Fibroblast of lung (primary cell): ENCODE data around the gene MAN2B2.

Source experiments
- CTCF ChIP-seq, 2 donors: IDR thresholded peaks in 1 of 2; conservative IDR thresholded peaks in 1 of 2; 1 replicate in 1 of 2; 2 replicates in 1 of 2; pipeline ENCODE4 v1.5.1; 2011 to 2012; ENCODE audit warnings: low read length in 2 of 2, control low read depth in 1 of 2, inconsistent platforms in 1 of 2, low read depth in 1 of 2, mild to moderate bottlenecking in 1 of 2
- EZH2 ChIP-seq: IDR thresholded peaks from 2 replicates; pipeline ENCODE4 v1.5.1; 2012; ENCODE audit warnings: low read length, control low read depth, mild to moderate bottlenecking; ENCODE audit errors: missing control alignments

GRCh38 chr4:6576512-6576911 is 1.5 kb downstream of the MAN2B2 start:
- TF ChIP-seq CTCF (conservative IDR thresholded peaks at IDR 0.05 in 1 of 2, IDR thresholded peaks at IDR 0.05 in 1 of 2; ENCODE audit: low read depth in 1 of 2, low read length in 2 of 2) (no peak), EZH2 (no peak)
